AG04450 (cell line): ENCODE results near the gene GPR158. TPM values are rescaled to one million over a fixed set of nuclear protein-coding genes. Genes with fewer than 3 reads are reported as not detected.

Source experiments
- CTCF ChIA-PET: fragments of 300-600, 350-600 bp; formaldehyde crosslinking; extraction: SDS; loops from one replicate; lab custom pipeline; 2022; ENCODE audit warnings: antibody characterized with exemption, inconsistent platforms; lab: Charles Lee
- POLR2A ChIA-PET: fragments of 350-600 bp; formaldehyde crosslinking; extraction: SDS; loops from one replicate; lab custom pipeline; 2021; ENCODE audit warnings: antibody characterized with exemption, inconsistent platforms; lab: Yijun Ruan, JAX
- DNase-seq: peaks from one replicate; pipeline ENCODE4 v3.0.0-alpha.2; 2011; ENCODE audit warnings: low read depth, low spot score
- H3K27ac ChIP-seq: one replicate; pipeline ENCODE4 v1.5.1; 2012; ENCODE audit warnings: low read depth, low read length, control low read depth
- H3K27me3 ChIP-seq: one replicate; pipeline ENCODE4 v1.6.0; 2012; ENCODE audit warnings: low read length; ENCODE audit not compliant: control insufficient read depth, insufficient read depth
- H3K4me3 ChIP-seq: 2 replicates; pipeline ENCODE4 v1.5.1; 2011; ENCODE audit warnings: mild to moderate bottlenecking, low read depth, low read length, control low read depth
- H3K9me3 ChIP-seq: 2 replicates; pipeline ENCODE4 v1.5.1; 2012; ENCODE audit warnings: low read length; ENCODE audit not compliant: control insufficient read depth, insufficient read depth
- polyA plus RNA-seq: library from polyadenylated mRNA; depleted of rRNA; stranded (reverse); fragments of >200 nt; gene quantifications from 2 replicates; pipeline ENCODE4 v1.2.3, GENCODE V29; 2011
- TF ChIP-seq, protein P1 (sequence below): IDR thresholded peaks from 2 replicates; pipeline ENCODE4 v1.5.1; 2011; ENCODE audit warnings: low read depth, low read length, control low read depth, inconsistent platforms

The GPR158 gene
- polyA plus RNA-seq, 1 experiment, result not detected

DNA sequence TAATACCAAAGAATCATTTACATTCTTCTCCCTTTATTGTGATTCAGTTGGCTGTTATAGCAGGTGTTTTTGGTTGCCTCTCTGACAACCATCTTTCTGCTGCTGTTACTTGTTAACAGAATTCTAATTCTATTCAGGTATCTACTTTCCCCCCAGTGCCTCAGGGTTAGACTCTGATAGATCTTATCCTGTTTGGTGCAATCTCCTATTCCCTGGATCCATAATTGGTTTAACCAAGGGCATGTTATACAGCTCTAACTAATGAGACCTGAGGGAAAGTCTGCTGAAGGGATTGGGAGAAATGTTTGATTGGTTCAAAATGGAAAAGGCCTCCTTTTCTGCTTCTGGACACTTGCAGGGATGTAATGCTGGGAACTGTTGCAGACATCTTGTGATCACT, 161.5 kb downstream of the GPR158 start:
- ChIA-PET CTCF (no interaction called here), POLR2A (no interaction called here)
- H3K9me3 ChIP-seq, result 0 out of 2 replicates have a peak, but pooled peaks cover 2% of the 10 kb centered on the region
- DNase-seq, result no peak
- H3K27me3 ChIP-seq, result no peaks in the 10 kb centered on the region
- H3K27ac ChIP-seq, result no peak overlapping the region
- H3K4me3 ChIP-seq, result no peak overlapping the region
- TF ChIP-seq, protein P1, sequence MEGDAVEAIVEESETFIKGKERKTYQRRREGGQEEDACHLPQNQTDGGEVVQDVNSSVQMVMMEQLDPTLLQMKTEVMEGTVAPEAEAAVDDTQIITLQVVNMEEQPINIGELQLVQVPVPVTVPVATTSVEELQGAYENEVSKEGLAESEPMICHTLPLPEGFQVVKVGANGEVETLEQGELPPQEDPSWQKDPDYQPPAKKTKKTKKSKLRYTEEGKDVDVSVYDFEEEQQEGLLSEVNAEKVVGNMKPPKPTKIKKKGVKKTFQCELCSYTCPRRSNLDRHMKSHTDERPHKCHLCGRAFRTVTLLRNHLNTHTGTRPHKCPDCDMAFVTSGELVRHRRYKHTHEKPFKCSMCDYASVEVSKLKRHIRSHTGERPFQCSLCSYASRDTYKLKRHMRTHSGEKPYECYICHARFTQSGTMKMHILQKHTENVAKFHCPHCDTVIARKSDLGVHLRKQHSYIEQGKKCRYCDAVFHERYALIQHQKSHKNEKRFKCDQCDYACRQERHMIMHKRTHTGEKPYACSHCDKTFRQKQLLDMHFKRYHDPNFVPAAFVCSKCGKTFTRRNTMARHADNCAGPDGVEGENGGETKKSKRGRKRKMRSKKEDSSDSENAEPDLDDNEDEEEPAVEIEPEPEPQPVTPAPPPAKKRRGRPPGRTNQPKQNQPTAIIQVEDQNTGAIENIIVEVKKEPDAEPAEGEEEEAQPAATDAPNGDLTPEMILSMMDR, result no peak

DNA sequence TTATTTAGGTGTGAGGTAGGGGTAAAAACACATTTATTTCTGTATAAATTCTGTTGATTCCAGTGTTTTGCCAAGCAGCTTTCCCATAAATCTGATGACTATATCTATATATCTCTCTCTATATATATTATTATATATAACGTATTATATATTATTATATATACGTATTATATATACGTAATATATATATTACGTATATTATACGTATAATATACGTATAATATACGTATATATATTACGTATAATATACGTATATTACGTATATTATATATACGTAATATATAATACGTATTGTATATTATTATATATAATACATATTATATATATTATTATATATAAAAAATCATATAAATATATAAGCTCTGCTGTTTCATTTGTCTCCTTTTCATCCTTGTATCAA, 163.5 kb downstream of the GPR158 start:
- Histone ChIP-seq H3K9me3 (0 out of 2 replicates have a peak, but pooled peaks cover 2% of the 10 kb centered on the region), H3K27ac (no peak overlapping the region), H3K4me3 (no peak overlapping the region), H3K27me3 (no peaks in the 10 kb centered on the region)
- CTCF ChIA-PET, result no interaction called here
- no peak for DNase-seq
- POLR2A ChIA-PET, result no interaction called here
- TF ChIP-seq, protein P1, result no peak

DNA sequence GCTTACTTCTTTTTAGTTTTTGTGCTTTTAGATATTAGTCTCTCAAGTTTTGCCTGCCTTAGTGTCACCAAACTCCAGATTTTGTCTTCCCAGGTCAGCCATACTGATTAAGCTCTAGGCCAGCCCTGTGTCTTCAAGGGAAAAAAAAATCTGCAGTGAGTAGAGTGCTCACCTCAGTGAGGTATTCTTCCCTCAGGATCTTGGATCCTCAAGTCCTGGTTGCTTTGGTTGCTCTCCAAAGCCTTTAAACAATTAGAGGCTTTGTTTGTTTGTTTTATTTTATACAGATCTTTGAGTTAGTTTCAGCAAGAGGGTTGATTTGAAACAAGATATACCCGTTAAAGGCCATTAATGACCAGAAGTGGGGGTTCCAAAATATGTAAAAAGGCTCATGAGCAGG, 165.2 kb downstream of the GPR158 start:
- DNase-seq, result no peak
- TF ChIP-seq, protein P1, result no peak
- H3K27ac ChIP-seq, result no peak overlapping the region
- CTCF ChIA-PET, result no interaction called here
- H3K9me3 ChIP-seq, result 0 out of 2 replicates have a peak, but pooled peaks cover 2% of the 10 kb centered on the region
- no peak overlapping the region for H3K4me3 ChIP-seq
- POLR2A ChIA-PET, result no interaction called here
- no peaks in the 10 kb centered on the region for H3K27me3 ChIP-seq

DNA sequence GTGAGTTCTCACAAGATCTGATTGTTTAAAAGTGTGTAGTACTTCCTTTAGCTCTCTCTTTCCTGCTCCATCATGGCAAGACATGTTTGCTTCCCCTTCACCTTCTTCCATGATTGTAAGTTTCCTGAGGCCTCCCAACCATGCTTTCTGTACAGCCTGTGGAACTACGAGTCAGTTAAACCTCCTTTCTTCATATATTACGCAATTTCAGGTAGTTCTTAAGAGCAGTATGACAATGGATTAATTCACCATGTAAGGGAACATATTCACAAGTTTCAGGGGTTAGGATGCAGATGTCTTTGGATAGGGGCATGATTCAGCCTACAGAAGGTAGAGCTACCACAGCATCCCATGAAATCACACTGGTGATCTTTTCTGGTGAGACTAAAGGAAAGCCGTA, 174.7 kb downstream of the GPR158 start:
- CTCF ChIA-PET, result no interaction called here
- POLR2A ChIA-PET, result no interaction called here
- DNase-seq, result no peak
- Histone ChIP-seq H3K27me3 (no peaks in the 10 kb centered on the region), H3K9me3 (peaks cover 4% of the 10 kb centered on the region; the same call in 1 of the 2 replicates), H3K4me3 (no peak overlapping the region), H3K27ac (no peak overlapping the region)
- TF ChIP-seq, protein P1, result no peak

DNA sequence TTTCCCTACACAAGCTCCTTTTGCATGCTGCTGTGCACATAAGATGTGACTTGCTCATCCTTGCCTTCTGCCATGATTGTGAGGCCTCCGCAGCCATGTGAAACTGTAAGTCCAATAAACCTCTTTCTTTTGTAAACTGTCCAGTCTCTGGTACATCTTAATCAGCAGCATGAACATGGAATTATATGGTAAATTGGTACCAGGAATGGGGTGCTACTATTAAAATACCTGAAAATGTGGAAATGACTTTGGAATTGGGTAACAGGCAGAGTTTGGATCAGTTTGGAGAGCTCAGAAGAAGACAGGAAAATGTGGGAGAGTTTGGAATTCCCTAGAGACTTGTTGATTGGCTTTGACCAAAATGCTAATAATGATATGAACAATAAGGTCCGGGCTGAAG, 181.8 kb downstream of the GPR158 start:
- no peak for DNase-seq
- no peak overlapping the region for H3K27ac ChIP-seq
- TF ChIP-seq, protein P1, result no peak
- H3K9me3 ChIP-seq, result peaks cover 7% of the 10 kb centered on the region; the same call in 1 of the 2 replicates
- H3K4me3 ChIP-seq, result no peak overlapping the region
- ChIA-PET CTCF (no interaction called here), POLR2A (no interaction called here)
- no peaks in the 10 kb centered on the region for H3K27me3 ChIP-seq
